ENCODE results near the gene SPIRE1.
"Not testable (repeated sequence)": the region's sequence is repeated elsewhere in the genome, so short reads cannot be mapped to it uniquely, and the experiment has no call there.

SPIRE1 gene

DNA sequence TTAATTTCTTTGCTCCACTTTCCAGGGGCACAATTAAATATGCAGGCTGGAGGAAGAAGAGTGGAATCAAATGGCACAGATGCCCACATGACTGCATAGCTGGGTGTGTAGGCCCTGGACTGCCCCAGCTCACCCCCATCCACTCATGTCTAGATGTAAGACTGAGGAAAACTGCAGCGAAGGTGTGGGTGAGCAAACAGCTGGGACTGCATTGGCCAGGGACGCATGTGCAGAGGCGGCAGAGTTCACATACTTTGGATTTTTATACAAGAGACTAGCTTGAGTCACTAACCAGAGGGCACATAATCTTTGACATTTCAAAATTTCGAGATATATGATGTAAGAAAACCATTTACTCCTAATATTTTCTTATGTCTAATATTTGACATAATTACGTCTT lies 60.1 kb downstream of the SPIRE1 start:
- no peak for DNase-seq

DNA sequence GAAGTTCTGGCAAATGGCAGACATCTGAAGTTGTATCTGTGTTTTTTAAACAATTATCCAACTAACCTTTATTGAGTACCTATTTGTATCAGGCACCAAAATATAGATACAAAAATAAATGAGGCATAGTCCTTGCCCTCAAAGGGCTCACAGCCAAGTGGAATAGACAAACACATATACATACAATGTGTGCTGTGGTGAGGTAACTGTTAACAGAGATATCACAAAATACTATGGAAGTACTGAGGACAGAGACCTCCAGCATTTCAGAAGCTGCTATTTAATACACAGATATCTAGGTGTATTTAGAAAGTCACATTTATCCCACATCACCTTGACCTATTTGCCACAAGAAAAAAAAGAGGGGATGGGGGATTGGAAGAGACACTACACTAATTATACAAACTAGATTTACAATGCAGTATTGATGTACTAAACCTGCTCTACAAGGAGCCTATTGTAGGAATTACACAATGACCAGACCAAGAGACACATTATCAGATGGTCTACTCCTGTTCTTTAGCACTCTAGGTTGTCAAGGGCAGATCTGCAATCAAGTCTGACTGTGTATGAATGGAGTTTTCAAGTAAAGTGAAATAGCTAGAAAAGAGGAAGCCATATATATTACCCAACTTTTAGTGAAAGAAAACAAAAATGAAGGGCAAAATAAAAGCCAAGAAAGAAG lies 62.2 kb downstream of the SPIRE1 start:
- DNase-seq = no peak

- DNase-seq = no peak
These were observed 64.0 kb downstream of the SPIRE1 start for GRCh38 chr18:12593866-12594265.

GRCh38 chr18:12592597-12593127 lies 65.2 kb downstream of the SPIRE1 start:
- DNase-seq = no peak

DNA sequence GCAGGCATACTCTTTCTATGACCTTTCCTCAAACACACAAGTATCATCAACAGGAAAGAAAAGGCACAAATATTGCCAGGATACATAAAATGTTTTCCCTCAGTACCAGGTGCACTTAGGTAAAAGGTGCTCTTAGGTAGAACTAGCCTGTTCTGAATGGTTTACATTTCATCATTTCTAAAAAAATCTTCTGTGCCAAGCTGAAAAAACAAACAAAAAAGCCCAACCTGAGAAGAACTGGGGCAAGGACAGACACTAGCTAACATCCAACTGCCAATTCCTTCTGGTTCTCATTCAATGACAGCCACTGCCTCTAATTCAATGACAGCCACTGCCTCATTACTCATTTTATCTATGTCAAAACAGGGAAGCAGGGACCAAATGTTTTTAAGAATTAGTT lies 68.5 kb downstream of the SPIRE1 start:
- DNase-seq = no peak

GRCh38 chr18:12586956-12587355 lies 71.0 kb downstream of the SPIRE1 start:
- no peak for DNase-seq

DNA sequence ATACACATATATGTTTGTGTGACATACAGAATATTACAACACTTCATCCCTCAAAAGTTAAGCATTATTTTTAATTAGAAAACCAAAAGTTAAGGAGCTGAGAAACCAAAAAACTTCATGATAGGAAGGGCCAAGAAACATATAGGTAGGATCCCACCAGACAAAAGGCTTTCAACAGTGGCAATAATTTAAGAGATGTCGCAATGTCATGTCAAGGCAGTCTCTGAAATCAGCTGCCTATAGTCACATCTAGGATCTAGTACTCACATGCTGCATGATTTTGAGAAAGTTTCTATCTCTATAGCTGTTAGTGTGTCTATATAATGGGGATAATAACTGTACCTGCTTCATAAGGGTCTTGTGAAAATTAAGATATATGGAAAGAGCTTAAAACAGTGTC lies 72.7 kb downstream of the SPIRE1 start:
- DNase-seq = no peak

DNA sequence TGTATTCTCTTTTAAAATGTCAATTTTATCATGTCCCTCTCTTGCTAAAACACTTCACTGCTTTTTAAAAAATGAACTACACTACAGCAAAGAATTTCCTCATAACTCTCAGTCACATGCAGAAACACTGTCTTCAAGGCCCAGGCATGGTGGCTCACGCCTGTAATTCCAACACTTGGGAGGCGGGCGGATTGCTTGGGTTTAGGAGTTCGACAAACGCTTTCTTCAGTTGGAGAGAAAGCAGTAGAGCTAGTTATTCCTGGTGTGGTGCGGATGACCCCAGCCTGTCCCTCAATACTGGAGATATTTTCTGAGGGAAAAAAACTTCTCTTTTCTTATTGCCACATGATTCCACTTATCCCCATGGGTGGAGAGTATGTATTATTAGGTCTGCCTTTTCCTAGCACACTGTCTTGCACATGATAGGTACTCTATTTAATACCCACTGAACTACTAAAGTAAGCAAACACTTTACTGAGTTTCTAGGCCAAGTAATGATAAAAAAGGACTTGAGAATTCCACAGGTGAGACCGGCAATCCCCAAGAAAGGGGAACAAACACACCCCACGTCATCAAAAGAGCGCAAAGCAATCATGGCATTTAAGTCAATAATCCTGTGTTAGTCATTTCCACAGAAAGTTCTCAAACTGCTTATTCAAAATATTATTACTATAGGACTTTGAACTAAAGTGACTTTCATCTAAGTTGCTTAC lies 77.1 kb downstream of the SPIRE1 start:
- DNase-seq = no peak

GRCh38 chr18:12579775-12580174 lies 78.1 kb downstream of the SPIRE1 start:
- DNase-seq = no peak

DNA sequence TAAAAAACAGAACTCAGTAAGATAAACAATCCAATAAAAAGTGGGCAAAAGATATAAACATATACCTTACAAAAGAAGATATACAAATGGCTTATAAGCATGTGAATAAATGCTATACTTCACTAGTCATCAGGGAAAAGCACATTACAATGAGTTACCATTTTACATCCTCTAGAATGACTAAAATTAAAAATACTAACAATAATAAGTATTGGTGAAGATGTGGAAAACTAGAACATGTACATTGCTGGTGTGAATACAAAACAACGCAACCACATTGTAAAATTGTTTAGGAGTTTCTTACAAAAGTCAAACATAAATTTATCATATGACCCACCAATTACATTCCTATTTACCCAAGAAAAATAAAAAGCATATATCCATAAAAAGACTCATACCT lies 80.1 kb downstream of the SPIRE1 start:
- DNase-seq = no peak

- no peak for DNase-seq
These were observed 83.3 kb downstream of the SPIRE1 start for GRCh38 chr18:12574494-12575185.

- no peak for DNase-seq
These were observed 86.3 kb downstream of the SPIRE1 start for GRCh38 chr18:12571630-12572029.

- DNase-seq = no peak
These were observed 88.1 kb downstream of the SPIRE1 start for GRCh38 chr18:12569791-12570190.

- no peak for DNase-seq
These were observed 90.1 kb downstream of the SPIRE1 start for GRCh38 chr18:12567849-12568248.

DNA sequence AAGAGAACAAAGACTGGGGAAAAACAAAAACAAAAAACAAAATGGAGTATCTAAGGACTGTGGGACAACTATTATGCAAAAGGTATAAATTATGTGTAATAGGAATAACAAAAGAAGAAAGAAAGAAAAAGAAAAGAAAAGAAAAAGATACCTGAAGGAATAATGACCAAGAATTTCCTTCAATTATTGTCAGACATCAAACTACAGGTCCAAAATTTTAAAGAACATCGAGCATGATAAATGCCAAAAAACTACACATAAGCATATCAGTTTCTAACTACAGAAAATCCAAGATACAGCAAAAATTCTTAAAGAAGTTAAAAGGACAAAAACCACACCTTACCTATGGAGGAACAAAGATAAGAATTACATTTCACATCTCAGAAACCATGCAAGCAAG lies 93.0 kb downstream of the SPIRE1 start:
- DNase-seq = no peak

GRCh38 chr18:12564378-12564777 lies 93.5 kb downstream of the SPIRE1 start:
- no peak for DNase-seq

GRCh38 chr18:12560600-12560999 lies 97.3 kb downstream of the SPIRE1 start:
- DNase-seq = not testable (repeated sequence)

DNA sequence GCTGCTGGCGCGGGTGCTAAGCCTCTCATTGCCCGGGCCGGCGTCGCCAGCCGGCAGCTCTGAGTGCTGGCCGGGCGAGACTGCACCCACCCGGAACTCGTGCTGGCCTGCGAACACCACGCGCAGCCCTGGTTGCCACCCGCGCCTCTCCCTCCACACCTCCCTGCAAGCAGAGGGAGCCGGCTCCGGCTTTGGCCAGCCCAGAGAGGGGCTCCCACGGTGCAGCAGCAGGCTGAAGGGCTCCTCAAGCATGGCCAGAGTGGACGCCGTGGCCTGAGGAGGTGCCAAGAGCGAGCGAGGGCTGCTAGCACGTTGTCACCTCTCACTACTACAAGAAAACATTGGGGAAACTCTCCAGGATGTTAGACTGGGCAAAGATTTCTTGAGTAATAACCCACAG lies 98.6 kb downstream of the SPIRE1 start:
- no peak for DNase-seq

GRCh38 chr18:12556946-12557806 lies 100.7 kb downstream of the SPIRE1 start:
- no peak for DNase-seq

DNA sequence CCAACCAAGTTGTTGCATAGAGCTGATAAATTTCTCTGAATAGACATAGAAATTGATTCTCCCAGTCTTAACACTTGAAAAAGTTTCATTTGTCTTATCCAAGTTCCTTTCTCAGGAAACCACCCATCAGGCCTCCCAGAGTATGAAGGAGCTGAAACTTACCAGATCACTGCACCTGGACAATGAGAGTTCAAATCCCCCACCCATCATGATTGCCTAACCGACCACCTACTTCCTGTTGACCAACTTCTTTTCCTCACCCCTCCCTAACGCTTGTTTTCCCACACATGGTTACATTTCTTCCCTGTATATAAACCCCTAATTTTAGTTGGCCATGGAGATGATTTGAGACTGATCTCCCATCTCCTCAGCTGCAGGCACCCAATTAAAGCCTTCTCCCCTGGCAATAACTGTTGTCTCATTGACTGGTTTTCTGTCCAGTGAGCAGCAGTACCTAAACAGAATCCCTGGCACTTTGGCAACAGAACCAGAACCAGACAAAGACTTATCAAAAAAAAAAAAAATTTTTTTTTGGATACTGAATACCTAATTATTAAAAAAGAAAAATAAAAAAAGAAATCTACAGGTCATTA lies 103.0 kb downstream of the SPIRE1 start:
- DNase-seq = no peak

DNA sequence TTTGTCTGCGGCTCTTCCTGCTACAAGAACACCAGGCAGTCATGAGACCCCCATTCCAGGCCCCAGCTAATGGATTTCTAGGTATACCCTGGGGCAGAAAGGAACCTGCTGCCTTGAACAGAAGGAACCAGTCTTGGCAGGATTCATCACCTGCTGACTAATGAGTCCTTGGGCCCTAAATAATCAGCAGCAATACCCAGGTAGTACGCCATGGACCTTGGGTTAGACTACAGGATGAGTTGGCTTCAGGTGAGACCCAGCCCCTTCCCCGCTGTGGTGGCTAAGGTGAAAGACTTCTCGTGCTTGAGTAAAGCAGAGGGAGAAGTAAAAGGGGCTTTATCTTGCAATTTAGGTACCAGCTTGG lies 105.0 kb downstream of the SPIRE1 start:
- no peak for DNase-seq
